Activated CD8-positive, alpha-beta memory T cell treated with anti-CD3 and anti-CD28 coated beads for 4 hours (primary cell): ENCODE measurements around the gene DCUN1D3.

Experiments used
- DNase-seq, 2 donors: peaks; one replicate each; pipeline ENCODE4 v3.0.0-alpha.2; 2020; ENCODE audit warnings: low read depth in 2 of 2

DCUN1D3 gene

GRCh38 chr16:20889625-20890275 lies 10.4 kb downstream of the DCUN1D3 start:
- DNase-seq = no peak

- DNase-seq = no peak
Observed at GRCh38 chr16:20887207-20887606, 13.0 kb downstream of the DCUN1D3 start.

GRCh38 chr16:20886320-20886719 lies 13.8 kb downstream of the DCUN1D3 start:
- DNase-seq = no peak

GRCh38 chr16:20884240-20884556 lies 16.0 kb downstream of the DCUN1D3 start:
- DNase-seq = no peak

- no peak for DNase-seq
Observed at GRCh38 chr16:20883554-20884239, 16.5 kb downstream of the DCUN1D3 start.

- DNase-seq = no peak
Observed at GRCh38 chr16:20881503-20881878, 18.7 kb downstream of the DCUN1D3 start.

GRCh38 chr16:20880867-20881502 lies 19.2 kb downstream of the DCUN1D3 start:
- DNase-seq = no peak

GRCh38 chr16:20879175-20880040 lies 20.8 kb downstream of the DCUN1D3 start:
- no peak for DNase-seq

GRCh38 chr16:20878682-20879147 lies 21.4 kb downstream of the DCUN1D3 start:
- DNase-seq = no peak

- DNase-seq = no peak
Observed at GRCh38 chr16:20875355-20875650, 24.9 kb downstream of the DCUN1D3 start.

GRCh38 chr16:20874088-20874581 lies 26.0 kb downstream of the DCUN1D3 start:
- DNase-seq = no peak

GRCh38 chr16:20873331-20873730 lies 26.8 kb downstream of the DCUN1D3 start:
- no peak for DNase-seq

GRCh38 chr16:20871941-20872815 lies 28.0 kb downstream of the DCUN1D3 start:
- no peak for DNase-seq

GRCh38 chr16:20871258-20871657 lies 28.9 kb downstream of the DCUN1D3 start:
- no peak for DNase-seq

- no peak for DNase-seq
Observed at GRCh38 chr16:20870122-20870820, 29.9 kb downstream of the DCUN1D3 start.

- no peak for DNase-seq
Observed at GRCh38 chr16:20868890-20869289, 31.3 kb downstream of the DCUN1D3 start.

- no peak for DNase-seq
Observed at GRCh38 chr16:20867585-20867984, 32.6 kb downstream of the DCUN1D3 start.

GRCh38 chr16:20866801-20867200 lies 33.4 kb downstream of the DCUN1D3 start:
- DNase-seq = no peak

- DNase-seq = no peak
Observed at GRCh38 chr16:20866145-20866772, 33.9 kb downstream of the DCUN1D3 start.
